Adrenal gland (tissue), 5 donors: ENCODE measurements around the gene MBNL2.

Experiments
- POLR2A ChIP-seq, 2 donors: fragments of 450-650 bp; IDR thresholded peaks; one replicate each; pipeline ENCODE4 v1.6.1; 2017; ENCODE audit warnings: antibody characterized with exemption in 2 of 2, mild to moderate bottlenecking in 2 of 2, moderate library complexity in 1 of 2
- TF ChIP-seq, protein P1 (sequence below), 6 experiments: fragments of 450-650 bp in 4 of 6; fragments of 200-600 bp in 2 of 6; sonication (generic) in 1 of 6; IDR thresholded peaks; 1 replicate in 5 of 6; 2 replicates in 1 of 6; pipeline versions ENCODE4 v1.5.1 to v1.8.0; 2016 to 2021; ENCODE audit warnings: antibody characterized with exemption in 6 of 6, mild to moderate bottlenecking in 2 of 6, moderate library complexity in 1 of 6
- donor health status: DM: no; HTN: no; CAD: no.

DNA sequence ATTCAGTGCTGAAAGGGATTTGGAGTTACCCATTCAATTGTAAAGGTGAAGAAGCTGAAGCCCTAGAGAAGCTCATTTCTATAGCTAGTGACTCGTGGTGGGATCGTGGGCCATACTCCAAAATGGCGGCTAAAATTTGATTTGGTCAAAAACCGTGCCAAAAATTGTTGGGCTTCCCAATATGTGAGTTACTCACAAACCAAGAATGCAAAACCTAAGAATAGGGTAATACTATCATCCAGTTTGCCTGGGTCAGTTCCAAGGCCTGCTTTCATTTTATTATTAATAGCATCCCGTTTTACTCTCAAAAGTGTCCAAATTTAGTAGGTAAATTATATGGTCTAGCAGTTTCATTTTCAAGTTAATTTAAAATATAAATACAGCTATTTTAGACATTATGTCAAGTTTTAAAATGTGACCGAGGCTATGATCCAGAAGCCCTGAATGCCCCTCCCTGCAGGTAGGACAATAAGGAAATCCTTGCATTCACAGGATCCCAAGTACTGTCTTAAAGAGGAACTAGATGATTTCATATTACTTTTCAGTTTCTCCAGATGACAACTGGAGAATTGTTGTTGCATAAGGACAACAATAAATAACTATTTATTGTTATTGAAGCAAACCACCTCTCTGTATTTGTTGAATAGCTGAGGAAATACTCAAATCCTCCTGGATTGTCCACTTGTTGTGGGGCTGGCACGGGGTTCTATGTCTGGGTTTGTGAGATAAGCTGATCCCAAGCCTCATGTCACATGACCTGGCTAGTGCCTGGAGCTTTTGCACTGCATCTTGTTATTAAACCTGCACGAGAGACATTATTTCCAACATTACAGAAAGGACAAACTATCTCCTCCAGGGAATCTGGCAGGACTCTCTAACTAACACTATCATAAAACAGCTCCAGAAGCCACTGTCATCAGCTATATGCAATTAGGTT, 200.3 kb downstream of the MBNL2 start:
- TF ChIP-seq, protein P1, sequence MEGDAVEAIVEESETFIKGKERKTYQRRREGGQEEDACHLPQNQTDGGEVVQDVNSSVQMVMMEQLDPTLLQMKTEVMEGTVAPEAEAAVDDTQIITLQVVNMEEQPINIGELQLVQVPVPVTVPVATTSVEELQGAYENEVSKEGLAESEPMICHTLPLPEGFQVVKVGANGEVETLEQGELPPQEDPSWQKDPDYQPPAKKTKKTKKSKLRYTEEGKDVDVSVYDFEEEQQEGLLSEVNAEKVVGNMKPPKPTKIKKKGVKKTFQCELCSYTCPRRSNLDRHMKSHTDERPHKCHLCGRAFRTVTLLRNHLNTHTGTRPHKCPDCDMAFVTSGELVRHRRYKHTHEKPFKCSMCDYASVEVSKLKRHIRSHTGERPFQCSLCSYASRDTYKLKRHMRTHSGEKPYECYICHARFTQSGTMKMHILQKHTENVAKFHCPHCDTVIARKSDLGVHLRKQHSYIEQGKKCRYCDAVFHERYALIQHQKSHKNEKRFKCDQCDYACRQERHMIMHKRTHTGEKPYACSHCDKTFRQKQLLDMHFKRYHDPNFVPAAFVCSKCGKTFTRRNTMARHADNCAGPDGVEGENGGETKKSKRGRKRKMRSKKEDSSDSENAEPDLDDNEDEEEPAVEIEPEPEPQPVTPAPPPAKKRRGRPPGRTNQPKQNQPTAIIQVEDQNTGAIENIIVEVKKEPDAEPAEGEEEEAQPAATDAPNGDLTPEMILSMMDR (IDR thresholded peaks at IDR 0.05): no peak
- no peak for TF ChIP-seq POLR2A (IDR thresholded peaks at IDR 0.05)
